GM23338 (cell line): ENCODE data around the gene HS1BP3. TPM values are rescaled to one million over a fixed set of nuclear protein-coding genes. Genes with fewer than 3 reads are reported as not detected.

Source experiments
- ATAC-seq: fragments of 200-7000 bp; cut with Tn5 transposase; 3 replicates; pipeline ENCODE4 v1.9.1; 2020
- DNase-seq: peaks from one replicate; pipeline ENCODE4 v3.0.0-alpha.2; 2015; ENCODE audit warnings: low spot score
- H2AFZ ChIP-seq: fragments of 200-600 bp; sonication (generic); 2 replicates; pipeline ENCODE4 v1.8.0; 2016; ENCODE audit warnings: antibody characterized with exemption, mild to moderate bottlenecking, moderate library complexity
- H3F3A ChIP-seq: fragments of 200-600 bp; sonication (generic); replicated peaks from 2 replicates; pipeline ENCODE4 v1.8.0; 2017; ENCODE audit warnings: antibody characterized with exemption, mixed run types, low read depth
- H3K27ac ChIP-seq: fragments of 200-600 bp; sonication (generic); 2 replicates; pipeline ENCODE4 v1.6.1; 2016; ENCODE audit warnings: low read depth
- H3K27me3 ChIP-seq: fragments of 200-600 bp; sonication (generic); 2 replicates; pipeline ENCODE4 v1.8.0; 2016; ENCODE audit warnings: mild to moderate bottlenecking, mixed run types, moderate library complexity; ENCODE audit not compliant: insufficient read depth
- H3K36me3 ChIP-seq: fragments of 200-600 bp; sonication (generic); 2 replicates; pipeline ENCODE4 v1.8.0; 2016; ENCODE audit warnings: mild to moderate bottlenecking; ENCODE audit not compliant: insufficient read depth
- H3K4me1 ChIP-seq: fragments of 200-600 bp; sonication (generic); 2 replicates; pipeline ENCODE4 v1.8.0; 2016; ENCODE audit warnings: mild to moderate bottlenecking, moderate library complexity; ENCODE audit not compliant: insufficient read depth
- H3K4me2 ChIP-seq: fragments of 200-600 bp; sonication (generic); 2 replicates; pipeline ENCODE4 v1.7.1; 2017; ENCODE audit warnings: mixed run types
- H3K4me3 ChIP-seq: fragments of 200-600 bp; sonication (generic); 2 replicates; pipeline ENCODE4 v1.6.1; 2016; ENCODE audit warnings: mixed run types
- H3K79me2 ChIP-seq: fragments of 200-600 bp; sonication (generic); replicated peaks from 2 replicates; pipeline ENCODE4 v1.8.0; 2017; ENCODE audit warnings: mild to moderate bottlenecking; ENCODE audit not compliant: insufficient read depth
- H3K9me2 ChIP-seq: fragments of 200-600 bp; sonication (generic); 2 replicates; pipeline ENCODE4 v1.8.0; 2017; ENCODE audit not compliant: insufficient read depth
- H4K20me1 ChIP-seq: fragments of 200-600 bp; sonication (generic); replicated peaks from 2 replicates; pipeline ENCODE4 v1.8.0; 2017; ENCODE audit warnings: mild to moderate bottlenecking; ENCODE audit not compliant: insufficient read depth
- H3K27ac Mint-ChIP-seq: 2 replicates; pipeline ENCODE4 v1.8.0; 2020; ENCODE audit warnings: inconsistent platforms, mild to moderate bottlenecking, moderate library complexity, mixed read lengths
- H3K27me3 Mint-ChIP-seq: 3 replicates; pipeline ENCODE4 v1.8.0; 2022; ENCODE audit warnings: low read depth, mild to moderate bottlenecking, moderate library complexity, mixed read lengths, inconsistent platforms; ENCODE audit not compliant: insufficient read depth, poor library complexity
- H3K36me3 Mint-ChIP-seq: 3 replicates; pipeline ENCODE4 v1.8.0; 2021; ENCODE audit warnings: low read depth, mild to moderate bottlenecking, inconsistent platforms, moderate library complexity, mixed read lengths
- H3K4me1 Mint-ChIP-seq: 3 replicates; pipeline ENCODE4 v1.8.0; 2020; ENCODE audit warnings: mild to moderate bottlenecking, inconsistent platforms, mixed read lengths
- H3K4me3 Mint-ChIP-seq: 3 replicates; pipeline ENCODE4 v1.8.0; 2021; ENCODE audit warnings: moderate library complexity, mild to moderate bottlenecking, inconsistent platforms, mixed read lengths
- H3K9me3 Mint-ChIP-seq: 3 replicates; pipeline ENCODE4 v1.8.0; 2020; ENCODE audit warnings: moderate library complexity, mild to moderate bottlenecking, inconsistent platforms, mixed read lengths
- CREB1 ChIP-seq: fragments of 250-450 bp; sonication (Bioruptor Pico); IDR thresholded peaks from 2 replicates; pipeline ENCODE4 v1.5.0; 2020; ENCODE audit warnings: low read depth, mild to moderate bottlenecking, moderate library complexity
- EZH2 ChIP-seq: fragments of 200-600 bp; sonication (generic); IDR thresholded peaks from one replicate; pipeline ENCODE4 v1.8.0; 2017; ENCODE audit warnings: antibody characterized with exemption, mild to moderate bottlenecking, low read depth; ENCODE audit not compliant: unreplicated experiment
- EZH2phosphoT487 ChIP-seq: fragments of 200-600 bp; sonication (generic); IDR thresholded peaks from one replicate; pipeline ENCODE4 v1.8.1; 2018; ENCODE audit warnings: antibody characterized with exemption; ENCODE audit not compliant: unreplicated experiment
- JUNB ChIP-seq: IDR thresholded peaks from one replicate; pipeline ENCODE4 v1.6.1; 2016; ENCODE audit warnings: antibody characterized with exemption; ENCODE audit not compliant: unreplicated experiment
- NANOG ChIP-seq: IDR thresholded peaks from 2 replicates; pipeline ENCODE4 v1.6.1; 2016; ENCODE audit warnings: antibody characterized with exemption, borderline replicate concordance
- POLR2AphosphoS5 ChIP-seq: IDR thresholded peaks from 2 replicates; pipeline ENCODE4 v1.6.1; 2016; ENCODE audit warnings: antibody characterized with exemption, low read depth
- STAT1 ChIP-seq: IDR thresholded peaks from one replicate; pipeline ENCODE4 v1.6.1; 2016; ENCODE audit warnings: antibody characterized with exemption; ENCODE audit not compliant: unreplicated experiment
- ZNF114 ChIP-seq: fragments of 250-450 bp; sonication (Bioruptor Pico); IDR thresholded peaks from 2 replicates; pipeline ENCODE4 v1.5.0; 2020; ENCODE audit warnings: mild to moderate bottlenecking, moderate library complexity
- ZNF331 ChIP-seq: fragments of 250-450 bp; sonication (Bioruptor Pico); IDR thresholded peaks from 2 replicates; pipeline ENCODE4 v1.5.0; 2020; ENCODE audit warnings: low read depth, mild to moderate bottlenecking, moderate library complexity
- polyA plus RNA-seq: library from polyadenylated mRNA; unstranded; fragments of >200 nt; fragmentation: Nextera tagmentation; extraction: Ambion mirVana; gene quantifications from 2 replicates; pipeline ENCODE4 v1.2.1, GENCODE V29; 2016
- total RNA-seq: library from RNA; depleted of rRNA; stranded (reverse); fragments of >200 nt; shearing (Covaris generic); gene quantifications from 2 replicates; pipeline ENCODE4 v1.2.3, GENCODE V29; 2014
- TF ChIP-seq, protein P1 (sequence below): IDR thresholded peaks from 2 replicates; pipeline ENCODE4 v1.6.1; 2016; ENCODE audit warnings: antibody characterized with exemption
- TF ChIP-seq, protein P2 (sequence below), 2 experiments: fragments of 200-600 bp in 1 of 2; sonication (generic) in 1 of 2; conservative IDR thresholded peaks; 2 replicates each; pipeline versions ENCODE4 v1.5.1 to v1.6.1; 2016 to 2017; ENCODE audit warnings: antibody characterized with exemption in 2 of 2, low read depth in 2 of 2, mild to moderate bottlenecking in 2 of 2, moderate library complexity in 1 of 2
- TF ChIP-seq, protein P3 (sequence below): IDR thresholded peaks from one replicate; pipeline ENCODE4 v1.6.1; 2018; ENCODE audit warnings: antibody characterized with exemption; ENCODE audit not compliant: unreplicated experiment
- TF ChIP-seq, protein P4 (sequence below): fragments of 250-450 bp; sonication (Bioruptor Pico); IDR thresholded peaks from 2 replicates; pipeline ENCODE4 v1.5.0; 2020; ENCODE audit warnings: mild to moderate bottlenecking, moderate library complexity

HS1BP3 gene
- total and polyA plus RNA-seq, 2 experiments from 2014 or later: 7.2 to 15.0 TPM

DNA sequence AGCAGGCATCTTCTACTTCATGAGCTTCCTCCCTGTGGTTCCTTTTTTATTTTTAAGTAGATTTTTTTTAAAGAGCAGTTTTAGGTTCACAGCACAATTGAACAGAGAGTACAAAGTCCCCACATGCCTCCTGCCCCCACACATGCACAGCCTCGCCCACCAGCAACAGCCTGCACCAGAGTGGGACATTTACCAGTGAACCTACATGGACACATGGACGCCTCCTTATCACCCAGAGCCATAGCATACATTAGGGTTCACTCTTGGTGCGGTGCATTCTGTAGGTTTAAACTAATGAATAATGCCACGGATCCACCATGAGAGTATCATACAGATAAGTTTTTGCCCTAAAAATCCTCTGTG, 40.9 kb downstream of the HS1BP3 start (continued):
- TF ChIP-seq CREB1 (CRISPR knock-in tag) (no peak), STAT1 (no peak)

DNA sequence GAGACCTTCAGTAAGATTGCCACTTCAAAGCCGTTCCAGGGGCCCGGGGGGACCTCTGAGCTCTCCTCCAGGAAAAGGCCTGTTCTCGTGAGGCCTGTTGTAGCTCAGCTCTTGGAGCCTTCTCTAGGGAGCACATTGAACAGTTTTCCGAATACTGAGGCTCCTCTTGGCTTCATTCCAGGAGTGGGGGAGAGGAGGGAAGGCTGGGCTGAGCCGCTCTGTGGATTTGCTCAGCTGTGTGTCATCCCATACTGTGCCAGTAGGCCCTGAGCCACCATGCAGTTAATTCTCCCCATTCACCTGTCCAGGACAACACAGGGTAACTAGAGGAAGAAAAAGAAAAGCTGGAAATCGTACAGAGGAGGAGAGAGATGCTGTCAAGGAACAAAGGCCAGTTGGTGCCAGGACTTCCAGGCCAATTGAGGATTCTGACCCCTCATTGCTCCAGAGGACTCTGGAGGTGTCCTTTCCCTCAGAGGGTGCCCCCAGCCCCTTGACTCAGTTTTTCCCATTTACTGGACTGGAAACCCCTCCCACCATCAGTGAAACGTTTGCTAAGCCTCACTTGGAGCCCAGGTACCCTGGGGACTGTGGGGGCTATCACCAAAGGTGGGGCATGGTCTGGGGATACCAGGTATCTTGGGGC, 41.4 kb downstream of the HS1BP3 start:
- H3K27ac Mint-ChIP-seq: no peak overlapping the region
- no peak overlapping the region for H3K4me3 Mint-ChIP-seq
- H3K4me1 ChIP-seq: 0 out of 2 replicates have a peak, but pooled peaks cover 5% of the 10 kb centered on the region
- no peaks in the 10 kb centered on the region for H3K36me3 ChIP-seq
- DNase-seq: no peak
- peaks cover 8% of the 10 kb centered on the region for H3K9me3 Mint-ChIP-seq
- H3K27ac ChIP-seq: no peak overlapping the region
- ATAC-seq: no peak
- H3K36me3 Mint-ChIP-seq: no peaks in the 10 kb centered on the region
- H3K79me2 ChIP-seq: no peaks in the 10 kb centered on the region
- no peak overlapping the region for H3K4me3 ChIP-seq
- H3K4me1 Mint-ChIP-seq: peaks cover 10% of the 10 kb centered on the region
- peaks cover 5% of the 10 kb centered on the region for H3K27me3 Mint-ChIP-seq
- no peaks in the 10 kb centered on the region for H3F3A ChIP-seq
- H3K9me2 ChIP-seq: no peaks in the 10 kb centered on the region
- no peak overlapping the region for H2AFZ ChIP-seq
- no peaks in the 10 kb centered on the region for H3K27me3 ChIP-seq
- no peaks in the 10 kb centered on the region for H4K20me1 ChIP-seq
- TF ChIP-seq JUNB (no peak), POLR2AphosphoS5 (no peak), EZH2phosphoT487 (no peak), CREB1 (CRISPR knock-in tag) (no peak), EZH2 (no peak), ZNF114 (CRISPR knock-in tag) (no peak), STAT1 (no peak), NANOG (no peak), ZNF331 (CRISPR knock-in tag) (no peak)
- TF ChIP-seq, protein P1, sequence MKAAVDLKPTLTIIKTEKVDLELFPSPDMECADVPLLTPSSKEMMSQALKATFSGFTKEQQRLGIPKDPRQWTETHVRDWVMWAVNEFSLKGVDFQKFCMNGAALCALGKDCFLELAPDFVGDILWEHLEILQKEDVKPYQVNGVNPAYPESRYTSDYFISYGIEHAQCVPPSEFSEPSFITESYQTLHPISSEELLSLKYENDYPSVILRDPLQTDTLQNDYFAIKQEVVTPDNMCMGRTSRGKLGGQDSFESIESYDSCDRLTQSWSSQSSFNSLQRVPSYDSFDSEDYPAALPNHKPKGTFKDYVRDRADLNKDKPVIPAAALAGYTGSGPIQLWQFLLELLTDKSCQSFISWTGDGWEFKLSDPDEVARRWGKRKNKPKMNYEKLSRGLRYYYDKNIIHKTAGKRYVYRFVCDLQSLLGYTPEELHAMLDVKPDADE: no peak
- TF ChIP-seq, protein P2, sequence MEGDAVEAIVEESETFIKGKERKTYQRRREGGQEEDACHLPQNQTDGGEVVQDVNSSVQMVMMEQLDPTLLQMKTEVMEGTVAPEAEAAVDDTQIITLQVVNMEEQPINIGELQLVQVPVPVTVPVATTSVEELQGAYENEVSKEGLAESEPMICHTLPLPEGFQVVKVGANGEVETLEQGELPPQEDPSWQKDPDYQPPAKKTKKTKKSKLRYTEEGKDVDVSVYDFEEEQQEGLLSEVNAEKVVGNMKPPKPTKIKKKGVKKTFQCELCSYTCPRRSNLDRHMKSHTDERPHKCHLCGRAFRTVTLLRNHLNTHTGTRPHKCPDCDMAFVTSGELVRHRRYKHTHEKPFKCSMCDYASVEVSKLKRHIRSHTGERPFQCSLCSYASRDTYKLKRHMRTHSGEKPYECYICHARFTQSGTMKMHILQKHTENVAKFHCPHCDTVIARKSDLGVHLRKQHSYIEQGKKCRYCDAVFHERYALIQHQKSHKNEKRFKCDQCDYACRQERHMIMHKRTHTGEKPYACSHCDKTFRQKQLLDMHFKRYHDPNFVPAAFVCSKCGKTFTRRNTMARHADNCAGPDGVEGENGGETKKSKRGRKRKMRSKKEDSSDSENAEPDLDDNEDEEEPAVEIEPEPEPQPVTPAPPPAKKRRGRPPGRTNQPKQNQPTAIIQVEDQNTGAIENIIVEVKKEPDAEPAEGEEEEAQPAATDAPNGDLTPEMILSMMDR (conservative IDR thresholded peaks at IDR 0.05; ENCODE audit: low read depth in 2 of 2): no peak
- TF ChIP-seq, protein P3, sequence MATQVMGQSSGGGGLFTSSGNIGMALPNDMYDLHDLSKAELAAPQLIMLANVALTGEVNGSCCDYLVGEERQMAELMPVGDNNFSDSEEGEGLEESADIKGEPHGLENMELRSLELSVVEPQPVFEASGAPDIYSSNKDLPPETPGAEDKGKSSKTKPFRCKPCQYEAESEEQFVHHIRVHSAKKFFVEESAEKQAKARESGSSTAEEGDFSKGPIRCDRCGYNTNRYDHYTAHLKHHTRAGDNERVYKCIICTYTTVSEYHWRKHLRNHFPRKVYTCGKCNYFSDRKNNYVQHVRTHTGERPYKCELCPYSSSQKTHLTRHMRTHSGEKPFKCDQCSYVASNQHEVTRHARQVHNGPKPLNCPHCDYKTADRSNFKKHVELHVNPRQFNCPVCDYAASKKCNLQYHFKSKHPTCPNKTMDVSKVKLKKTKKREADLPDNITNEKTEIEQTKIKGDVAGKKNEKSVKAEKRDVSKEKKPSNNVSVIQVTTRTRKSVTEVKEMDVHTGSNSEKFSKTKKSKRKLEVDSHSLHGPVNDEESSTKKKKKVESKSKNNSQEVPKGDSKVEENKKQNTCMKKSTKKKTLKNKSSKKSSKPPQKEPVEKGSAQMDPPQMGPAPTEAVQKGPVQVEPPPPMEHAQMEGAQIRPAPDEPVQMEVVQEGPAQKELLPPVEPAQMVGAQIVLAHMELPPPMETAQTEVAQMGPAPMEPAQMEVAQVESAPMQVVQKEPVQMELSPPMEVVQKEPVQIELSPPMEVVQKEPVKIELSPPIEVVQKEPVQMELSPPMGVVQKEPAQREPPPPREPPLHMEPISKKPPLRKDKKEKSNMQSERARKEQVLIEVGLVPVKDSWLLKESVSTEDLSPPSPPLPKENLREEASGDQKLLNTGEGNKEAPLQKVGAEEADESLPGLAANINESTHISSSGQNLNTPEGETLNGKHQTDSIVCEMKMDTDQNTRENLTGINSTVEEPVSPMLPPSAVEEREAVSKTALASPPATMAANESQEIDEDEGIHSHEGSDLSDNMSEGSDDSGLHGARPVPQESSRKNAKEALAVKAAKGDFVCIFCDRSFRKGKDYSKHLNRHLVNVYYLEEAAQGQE: no peak
- TF ChIP-seq, protein P4, sequence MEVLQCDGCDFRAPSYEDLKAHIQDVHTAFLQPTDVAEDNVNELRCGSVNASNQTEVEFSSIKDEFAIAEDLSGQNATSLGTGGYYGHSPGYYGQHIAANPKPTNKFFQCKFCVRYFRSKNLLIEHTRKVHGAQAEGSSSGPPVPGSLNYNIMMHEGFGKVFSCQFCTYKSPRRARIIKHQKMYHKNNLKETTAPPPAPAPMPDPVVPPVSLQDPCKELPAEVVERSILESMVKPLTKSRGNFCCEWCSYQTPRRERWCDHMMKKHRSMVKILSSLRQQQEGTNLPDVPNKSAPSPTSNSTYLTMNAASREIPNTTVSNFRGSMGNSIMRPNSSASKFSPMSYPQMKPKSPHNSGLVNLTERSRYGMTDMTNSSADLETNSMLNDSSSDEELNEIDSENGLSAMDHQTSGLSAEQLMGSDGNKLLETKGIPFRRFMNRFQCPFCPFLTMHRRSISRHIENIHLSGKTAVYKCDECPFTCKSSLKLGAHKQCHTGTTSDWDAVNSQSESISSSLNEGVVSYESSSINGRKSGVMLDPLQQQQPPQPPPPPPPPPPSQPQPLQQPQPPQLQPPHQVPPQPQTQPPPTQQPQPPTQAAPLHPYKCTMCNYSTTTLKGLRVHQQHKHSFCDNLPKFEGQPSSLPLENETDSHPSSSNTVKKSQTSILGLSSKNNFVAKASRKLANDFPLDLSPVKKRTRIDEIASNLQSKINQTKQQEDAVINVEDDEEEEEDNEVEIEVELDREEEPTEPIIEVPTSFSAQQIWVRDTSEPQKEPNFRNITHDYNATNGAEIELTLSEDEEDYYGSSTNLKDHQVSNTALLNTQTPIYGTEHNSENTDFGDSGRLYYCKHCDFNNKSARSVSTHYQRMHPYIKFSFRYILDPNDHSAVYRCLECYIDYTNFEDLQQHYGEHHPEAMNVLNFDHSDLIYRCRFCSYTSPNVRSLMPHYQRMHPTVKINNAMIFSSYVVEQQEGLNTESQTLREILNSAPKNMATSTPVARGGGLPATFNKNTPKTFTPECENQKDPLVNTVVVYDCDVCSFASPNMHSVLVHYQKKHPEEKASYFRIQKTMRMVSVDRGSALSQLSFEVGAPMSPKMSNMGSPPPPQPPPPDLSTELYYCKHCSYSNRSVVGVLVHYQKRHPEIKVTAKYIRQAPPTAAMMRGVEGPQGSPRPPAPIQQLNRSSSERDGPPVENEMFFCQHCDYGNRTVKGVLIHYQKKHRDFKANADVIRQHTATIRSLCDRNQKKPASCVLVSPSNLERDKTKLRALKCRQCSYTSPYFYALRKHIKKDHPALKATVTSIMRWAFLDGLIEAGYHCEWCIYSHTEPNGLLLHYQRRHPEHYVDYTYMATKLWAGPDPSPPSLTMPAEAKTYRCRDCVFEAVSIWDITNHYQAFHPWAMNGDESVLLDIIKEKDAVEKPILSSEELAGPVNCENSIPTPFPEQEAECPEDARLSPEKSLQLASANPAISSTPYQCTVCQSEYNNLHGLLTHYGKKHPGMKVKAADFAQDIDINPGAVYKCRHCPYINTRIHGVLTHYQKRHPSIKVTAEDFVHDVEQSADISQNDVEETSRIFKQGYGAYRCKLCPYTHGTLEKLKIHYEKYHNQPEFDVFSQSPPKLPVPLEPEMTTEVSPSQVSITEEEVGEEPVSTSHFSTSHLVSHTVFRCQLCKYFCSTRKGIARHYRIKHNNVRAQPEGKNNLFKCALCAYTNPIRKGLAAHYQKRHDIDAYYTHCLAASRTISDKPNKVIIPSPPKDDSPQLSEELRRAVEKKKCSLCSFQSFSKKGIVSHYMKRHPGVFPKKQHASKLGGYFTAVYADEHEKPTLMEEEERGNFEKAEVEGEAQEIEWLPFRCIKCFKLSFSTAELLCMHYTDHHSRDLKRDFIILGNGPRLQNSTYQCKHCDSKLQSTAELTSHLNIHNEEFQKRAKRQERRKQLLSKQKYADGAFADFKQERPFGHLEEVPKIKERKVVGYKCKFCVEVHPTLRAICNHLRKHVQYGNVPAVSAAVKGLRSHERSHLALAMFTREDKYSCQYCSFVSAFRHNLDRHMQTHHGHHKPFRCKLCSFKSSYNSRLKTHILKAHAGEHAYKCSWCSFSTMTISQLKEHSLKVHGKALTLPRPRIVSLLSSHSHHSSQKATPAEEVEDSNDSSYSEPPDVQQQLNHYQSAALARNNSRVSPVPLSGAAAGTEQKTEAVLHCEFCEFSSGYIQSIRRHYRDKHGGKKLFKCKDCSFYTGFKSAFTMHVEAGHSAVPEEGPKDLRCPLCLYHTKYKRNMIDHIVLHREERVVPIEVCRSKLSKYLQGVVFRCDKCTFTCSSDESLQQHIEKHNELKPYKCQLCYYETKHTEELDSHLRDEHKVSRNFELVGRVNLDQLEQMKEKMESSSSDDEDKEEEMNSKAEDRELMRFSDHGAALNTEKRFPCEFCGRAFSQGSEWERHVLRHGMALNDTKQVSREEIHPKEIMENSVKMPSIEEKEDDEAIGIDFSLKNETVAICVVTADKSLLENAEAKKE (CRISPR knock-in tag): no peak
- H3K4me2 ChIP-seq: no peak overlapping the region
